OCI-LY7 (cell line): ENCODE data around the gene BMS1.

Experiments used
- EZH2phosphoT487 ChIP-seq: fragments of 200-600 bp; sonication (generic); IDR thresholded peaks from 2 replicates; pipeline ENCODE4 v1.6.1; 2018; ENCODE audit warnings: low read depth, borderline replicate concordance, mild to moderate bottlenecking, mixed run types, antibody characterized with exemption, low read length, moderate library complexity, mixed read lengths
- TF ChIP-seq, protein P1 (sequence below): fragments of 200-600 bp; sonication (generic); conservative IDR thresholded peaks from 2 replicates; pipeline ENCODE4 v1.5.1; 2014; ENCODE audit warnings: mild to moderate bottlenecking, antibody characterized with exemption, low read length, moderate library complexity, mixed read lengths

DNA sequence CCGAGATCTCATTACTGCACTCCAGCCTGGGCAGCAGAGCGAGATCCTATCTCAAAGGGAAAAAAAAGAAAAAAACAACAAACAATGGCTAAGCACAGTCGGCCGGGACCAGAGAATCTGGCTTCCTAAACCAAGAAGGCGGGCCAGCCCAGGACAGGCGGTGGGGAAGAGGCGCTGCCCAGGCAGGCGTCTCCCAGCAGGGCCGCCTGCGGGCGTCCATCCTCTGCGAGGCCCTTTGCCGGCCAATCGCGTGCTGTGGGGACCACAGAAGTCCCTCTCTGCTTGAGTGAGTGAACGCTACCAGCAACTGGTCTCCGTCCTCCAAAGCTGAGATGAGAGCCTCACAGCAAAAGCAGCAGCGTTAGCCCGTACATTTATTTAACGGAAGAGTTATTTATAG, 14.7 kb upstream of the BMS1 start:
- TF ChIP-seq, protein P1, sequence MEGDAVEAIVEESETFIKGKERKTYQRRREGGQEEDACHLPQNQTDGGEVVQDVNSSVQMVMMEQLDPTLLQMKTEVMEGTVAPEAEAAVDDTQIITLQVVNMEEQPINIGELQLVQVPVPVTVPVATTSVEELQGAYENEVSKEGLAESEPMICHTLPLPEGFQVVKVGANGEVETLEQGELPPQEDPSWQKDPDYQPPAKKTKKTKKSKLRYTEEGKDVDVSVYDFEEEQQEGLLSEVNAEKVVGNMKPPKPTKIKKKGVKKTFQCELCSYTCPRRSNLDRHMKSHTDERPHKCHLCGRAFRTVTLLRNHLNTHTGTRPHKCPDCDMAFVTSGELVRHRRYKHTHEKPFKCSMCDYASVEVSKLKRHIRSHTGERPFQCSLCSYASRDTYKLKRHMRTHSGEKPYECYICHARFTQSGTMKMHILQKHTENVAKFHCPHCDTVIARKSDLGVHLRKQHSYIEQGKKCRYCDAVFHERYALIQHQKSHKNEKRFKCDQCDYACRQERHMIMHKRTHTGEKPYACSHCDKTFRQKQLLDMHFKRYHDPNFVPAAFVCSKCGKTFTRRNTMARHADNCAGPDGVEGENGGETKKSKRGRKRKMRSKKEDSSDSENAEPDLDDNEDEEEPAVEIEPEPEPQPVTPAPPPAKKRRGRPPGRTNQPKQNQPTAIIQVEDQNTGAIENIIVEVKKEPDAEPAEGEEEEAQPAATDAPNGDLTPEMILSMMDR, result no peak
- no peak for TF ChIP-seq EZH2phosphoT487
